ENCODE measurements around the gene WASF3. TPM values are rescaled to one million over a fixed set of nuclear protein-coding genes. Genes with fewer than 3 reads are reported as not detected.

Gene WASF3
- total RNA-seq, 2 donors from 2014 or later: 11.8 to 14.4 TPM

- Histone ChIP-seq H3K36me3 (no peaks in the 10 kb centered on the region), H3K9me3 (no peaks in the 10 kb centered on the region), H3K4me1 (peaks cover 0 to 6% of the 10 kb centered on the region in 2 donors), H3K27ac (no peak overlapping the region), H3K27me3 (no peaks in the 10 kb centered on the region), H3K4me3 (no peak overlapping the region)
- no peak for DNase-seq (ENCODE audit: low spot score)
- no peak for TF ChIP-seq CTCF (IDR thresholded peaks at IDR 0.05)
These were observed 106.8 kb downstream of the WASF3 start for GRCh38 chr13:26664286-26664685.

- no peak for DNase-seq (ENCODE audit: low spot score)
- Histone ChIP-seq H3K9me3 (no peaks in the 10 kb centered on the region), H3K36me3 (no peaks in the 10 kb centered on the region), H3K4me3 (no peak overlapping the region), H3K27me3 (no peaks in the 10 kb centered on the region), H3K27ac (no peak overlapping the region), H3K4me1 (no peaks in the 10 kb centered on the region)
- no peak for TF ChIP-seq CTCF (IDR thresholded peaks at IDR 0.05)
These were observed 107.4 kb downstream of the WASF3 start for GRCh38 chr13:26664876-26665275.

- DNase-seq (ENCODE audit: low spot score): no peak
- Histone ChIP-seq H3K27ac (no peak overlapping the region), H3K36me3 (no peaks in the 10 kb centered on the region), H3K9me3 (no peaks in the 10 kb centered on the region), H3K4me1 (no peaks in the 10 kb centered on the region), H3K4me3 (no peak overlapping the region), H3K27me3 (no peaks in the 10 kb centered on the region)
- TF ChIP-seq CTCF (IDR thresholded peaks at IDR 0.05): no peak
These were observed 111.1 kb downstream of the WASF3 start for GRCh38 chr13:26668357-26669146.

GRCh38 chr13:26673890-26674289 is 116.4 kb downstream of the WASF3 start:
- no peaks in the 10 kb centered on the region for H3K36me3 ChIP-seq
- H3K27ac ChIP-seq: no peak overlapping the region
- TF ChIP-seq CTCF (IDR thresholded peaks at IDR 0.05): no peak
- H3K4me3 ChIP-seq: no peak overlapping the region
- H3K27me3 ChIP-seq: no peaks in the 10 kb centered on the region
- no peaks in the 10 kb centered on the region for H3K9me3 ChIP-seq
- DNase-seq (ENCODE audit: low spot score): no peak
- no peaks in the 10 kb centered on the region for H3K4me1 ChIP-seq

GRCh38 chr13:26677156-26677555 is 119.7 kb downstream of the WASF3 start:
- no peak overlapping the region for H3K4me3 ChIP-seq
- H3K36me3 ChIP-seq: peaks cover 7% of the 10 kb centered on the region
- no peaks in the 10 kb centered on the region for H3K9me3 ChIP-seq
- H3K27ac ChIP-seq: no peak overlapping the region
- H3K27me3 ChIP-seq: no peaks in the 10 kb centered on the region
- no peaks in the 10 kb centered on the region for H3K4me1 ChIP-seq
- no peak for DNase-seq (ENCODE audit: low spot score)
- no peak for TF ChIP-seq CTCF (IDR thresholded peaks at IDR 0.05)

- H3K27me3 ChIP-seq: no peaks in the 10 kb centered on the region
- no peaks in the 10 kb centered on the region for H3K4me1 ChIP-seq
- no peak overlapping the region for H3K27ac ChIP-seq
- H3K9me3 ChIP-seq: no peaks in the 10 kb centered on the region
- peaks cover 13% of the 10 kb centered on the region for H3K36me3 ChIP-seq
- DNase-seq (ENCODE audit: low spot score): no peak
- TF ChIP-seq CTCF (IDR thresholded peaks at IDR 0.05): no peak
- H3K4me3 ChIP-seq: no peak overlapping the region
These were observed 120.8 kb downstream of the WASF3 start for GRCh38 chr13:26678330-26678729.

All from right atrium auricular region (tissue), 2 donors.